Measurements from ENCODE around the gene GHRH.

Gene GHRH

GRCh38 chr20:37205130-37205529 is 56.5 kb downstream of the GHRH start:
- H3K4me3 ChIP-seq (ENCODE audit: extremely low read depth, insufficient read depth, low read length, poor library complexity, severe bottlenecking) = no peak overlapping the region
- no peak overlapping the region for H3K27ac ChIP-seq (ENCODE audit: low read depth, low read length, severe bottlenecking)
- no peaks in the 10 kb centered on the region for H3K9me3 ChIP-seq (ENCODE audit: control insufficient read depth, low read length)
- peaks cover 11% of the 10 kb centered on the region for H3K4me1 ChIP-seq (ENCODE audit: control insufficient read depth, insufficient read depth, low read length, poor library complexity, severe bottlenecking)
- 94 to 100% methylated on average over 3 of the region's 6 CpGs for WGBS, 2 experiments (ENCODE audit: insufficient coverage in 2 of 2)
- H3K36me3 ChIP-seq (ENCODE audit: control insufficient read depth, insufficient read depth, low read length) = peaks cover 89% of the 10 kb centered on the region

DNA sequence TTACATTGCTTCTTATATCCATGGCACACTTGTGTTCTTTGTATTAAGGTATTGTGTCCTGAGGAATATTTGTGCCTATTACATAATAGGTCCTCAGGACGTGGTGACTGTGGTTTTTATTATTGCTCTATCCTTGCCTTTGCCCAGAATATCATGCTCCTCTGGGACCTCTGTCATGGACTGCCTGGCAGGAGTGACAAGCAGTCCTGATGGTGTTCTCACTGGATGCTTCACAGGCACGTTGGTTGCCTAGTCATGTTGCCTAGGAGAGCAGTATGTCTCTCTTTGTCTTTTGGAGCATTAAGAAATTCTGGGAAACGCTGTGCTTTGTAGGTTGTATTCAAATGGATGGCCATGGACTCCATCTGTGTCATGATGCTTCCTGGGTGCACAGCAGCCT is 57.6 kb downstream of the GHRH start:
- H3K4me1 ChIP-seq (ENCODE audit: control insufficient read depth, insufficient read depth, low read length, poor library complexity, severe bottlenecking) = peaks cover 11% of the 10 kb centered on the region
- H3K36me3 ChIP-seq (ENCODE audit: control insufficient read depth, insufficient read depth, low read length) = peaks cover 89% of the 10 kb centered on the region
- no peaks in the 10 kb centered on the region for H3K9me3 ChIP-seq (ENCODE audit: control insufficient read depth, low read length)
- 94 to 100% methylated on average over 2 of the region's 3 CpGs for WGBS, 2 experiments (ENCODE audit: insufficient coverage in 2 of 2)
- H3K4me3 ChIP-seq (ENCODE audit: extremely low read depth, insufficient read depth, low read length, poor library complexity, severe bottlenecking) = no peak overlapping the region
- H3K27ac ChIP-seq (ENCODE audit: low read depth, low read length, severe bottlenecking) = no peak overlapping the region

DNA sequence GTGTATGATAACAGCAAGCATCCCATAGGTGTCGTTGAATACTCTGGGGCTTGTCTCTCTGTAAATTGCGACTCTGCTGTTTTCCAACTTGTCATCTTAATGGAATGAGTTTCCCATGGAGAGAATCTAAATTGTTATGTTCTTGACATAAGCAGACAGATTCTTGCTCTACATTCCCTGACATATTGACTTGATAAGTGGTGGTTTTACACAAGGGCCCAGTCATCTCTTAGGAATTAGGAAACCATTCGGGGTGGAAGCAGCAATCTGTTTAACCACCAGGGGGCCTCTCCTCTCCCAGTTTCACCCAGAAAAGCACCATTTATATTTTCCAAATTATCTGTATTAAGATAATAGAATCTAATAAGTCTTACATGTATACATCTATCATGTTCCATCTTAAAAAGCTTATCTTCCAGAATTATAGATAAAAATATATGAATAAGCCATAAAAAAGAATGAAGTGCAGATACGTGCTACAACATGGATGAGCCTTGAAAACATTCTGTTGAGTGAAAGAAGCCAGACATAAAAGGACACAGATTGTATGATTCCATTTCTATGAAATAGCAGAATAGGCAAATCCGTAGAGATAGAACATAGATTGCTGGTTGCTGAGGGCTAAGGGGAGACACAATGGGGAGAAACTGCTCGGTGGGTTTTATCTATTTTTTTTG is 59.2 kb downstream of the GHRH start:
- H3K4me3 ChIP-seq (ENCODE audit: extremely low read depth, insufficient read depth, low read length, poor library complexity, severe bottlenecking) = no peak overlapping the region
- peak overlapping the region; percentile 95 for H3K27ac ChIP-seq (ENCODE audit: low read depth, low read length, severe bottlenecking)
- no peaks in the 10 kb centered on the region for H3K9me3 ChIP-seq (ENCODE audit: control insufficient read depth, low read length)
- 92 to 100% methylated on average over 2 of the region's 6 CpGs for WGBS, 2 experiments (ENCODE audit: insufficient coverage in 2 of 2)
- H3K36me3 ChIP-seq (ENCODE audit: control insufficient read depth, insufficient read depth, low read length) = peaks cover 89% of the 10 kb centered on the region
- H3K4me1 ChIP-seq (ENCODE audit: control insufficient read depth, insufficient read depth, low read length, poor library complexity, severe bottlenecking) = peaks cover 11% of the 10 kb centered on the region

DNA sequence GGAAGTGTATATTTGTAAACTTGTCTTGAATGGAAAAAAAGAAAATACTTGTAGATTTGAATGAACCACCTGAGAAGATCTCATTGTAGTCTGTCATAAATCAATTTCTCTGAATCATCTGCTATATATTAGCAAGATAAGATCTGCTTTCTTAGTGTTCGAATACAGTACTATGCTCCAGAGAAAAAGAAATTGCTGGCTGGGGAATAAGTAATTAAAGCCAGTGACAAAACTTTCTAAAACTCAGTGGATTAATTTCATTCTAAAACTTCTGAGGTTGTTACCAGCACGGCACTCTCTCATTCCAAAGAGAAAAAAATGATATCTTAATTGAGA is 59.8 kb downstream of the GHRH start:
- peak overlapping the region; percentile 95 for H3K27ac ChIP-seq (ENCODE audit: low read depth, low read length, severe bottlenecking)
- 100% methylated on average over 1 of the region's 2 CpGs; no CpG with 5 or more reads in 1 of the 2 experiments for WGBS, 2 experiments (ENCODE audit: insufficient coverage in 2 of 2)

More for the DNA sequence above, 59.8 kb downstream of the GHRH start:
- Histone ChIP-seq H3K4me3 (ENCODE audit: extremely low read depth, insufficient read depth, low read length, poor library complexity, severe bottlenecking) (no peak overlapping the region), H3K36me3 (ENCODE audit: control insufficient read depth, insufficient read depth, low read length) (peaks cover 88% of the 10 kb centered on the region), H3K4me1 (ENCODE audit: control insufficient read depth, insufficient read depth, low read length, poor library complexity, severe bottlenecking) (peaks cover 11% of the 10 kb centered on the region), H3K9me3 (ENCODE audit: control insufficient read depth, low read length) (no peaks in the 10 kb centered on the region)
